PC-9 (cell line): Measurements from ENCODE around the gene SPEM2. TPM values are rescaled to one million over a fixed set of nuclear protein-coding genes. Genes with fewer than 3 reads are reported as not detected.

ENCODE experiments used
- BruUV-seq: library from RNA; stranded (reverse); fragments of 400-500 nt; replicated peaks from 2 replicates; lab custom pipeline; 2021; lab: Mats Ljungman, UMichigan
- CTCF ChIA-PET: fragments of 300-600 bp; sonication (Branson Sonifier 250); formaldehyde crosslinking; loops from one replicate; lab custom pipeline; 2022; ENCODE audit warnings: antibody characterized with exemption; lab: Charles Lee
- POLR2A ChIA-PET: fragments of 300-600 bp; sonication (Branson Sonifier 250); formaldehyde crosslinking; loops from one replicate; lab custom pipeline; 2022; ENCODE audit warnings: antibody characterized with exemption; ENCODE audit not compliant: unreplicated experiment; lab: Charles Lee
- DNase-seq, 2 experiments: peaks; one replicate each; pipeline versions ENCODE4 v3.0.0 to v3.0.0-alpha.2; 2015 to 2022; ENCODE audit warnings: mixed read lengths in 1 of 2
- H2AFZ ChIP-seq: fragments of 200-600 bp; sonication (generic); 2 replicates; pipeline ENCODE4 v1.8.1; 2017; ENCODE audit warnings: antibody characterized with exemption
- H3F3A ChIP-seq: fragments of 200-600 bp; sonication (generic); 2 replicates; pipeline ENCODE4 v1.8.1; 2017; ENCODE audit warnings: antibody characterized with exemption, mild to moderate bottlenecking, low read depth; ENCODE audit not compliant: insufficient read depth
- H3K27ac ChIP-seq: fragments of 200-600 bp; sonication (generic); 2 replicates; pipeline ENCODE4 v1.6.1; 2016; ENCODE audit warnings: mixed run types
- H3K27me3 ChIP-seq: fragments of 200-600 bp; sonication (generic); 2 replicates; pipeline ENCODE4 v1.6.1; 2016; ENCODE audit warnings: low read depth, mixed run types; ENCODE audit not compliant: insufficient read depth
- H3K36me3 ChIP-seq: fragments of 200-600 bp; sonication (generic); 2 replicates; pipeline ENCODE4 v1.6.1; 2016; ENCODE audit warnings: low read depth, mixed run types
- H3K4me1 ChIP-seq: fragments of 200-600 bp; sonication (generic); replicated peaks from 2 replicates; pipeline ENCODE4 v1.6.1; 2016; ENCODE audit warnings: mixed run types; ENCODE audit not compliant: insufficient read depth
- H3K4me2 ChIP-seq: fragments of 200-600 bp; sonication (generic); 2 replicates; pipeline ENCODE4 v1.6.1; 2017; ENCODE audit warnings: mixed run types
- H3K4me3 ChIP-seq: fragments of 200-600 bp; sonication (generic); 2 replicates; pipeline ENCODE4 v1.6.1; 2016; ENCODE audit warnings: mixed run types
- H3K79me2 ChIP-seq: fragments of 200-600 bp; sonication (generic); 2 replicates; pipeline ENCODE4 v1.6.1; 2017; ENCODE audit warnings: low read depth, mixed run types
- H3K9me2 ChIP-seq: fragments of 200-600 bp; sonication (generic); 2 replicates; pipeline ENCODE4 v1.8.1; 2017; ENCODE audit warnings: mild to moderate bottlenecking; ENCODE audit not compliant: insufficient read depth
- H3K9me3 ChIP-seq: fragments of 200-600 bp; sonication (generic); 2 replicates; pipeline ENCODE4 v1.8.1; 2016; ENCODE audit warnings: low read depth; ENCODE audit not compliant: insufficient read depth
- H4K20me1 ChIP-seq: fragments of 200-600 bp; sonication (generic); 2 replicates; pipeline ENCODE4 v1.8.1; 2017; ENCODE audit not compliant: insufficient read depth
- CTCF ChIP-seq: fragments of 200-600 bp; sonication (generic); conservative IDR thresholded peaks from 2 replicates; pipeline ENCODE4 v1.6.1; 2017; ENCODE audit warnings: mixed run types, antibody characterized with exemption, mild to moderate bottlenecking, moderate library complexity
- EZH2 ChIP-seq: fragments of 200-600 bp; sonication (generic); IDR thresholded peaks from 2 replicates; pipeline ENCODE4 v1.8.0; 2017; ENCODE audit warnings: antibody characterized with exemption, low read depth
- intact Hi-C: fragments of 100-400 bp; cut with micrococcal nuclease; formaldehyde crosslinking; loops from one replicate; pipeline ENCODE4 v1.10.0; 2022; ENCODE audit not compliant: unreplicated experiment
- total RNA-seq: library from RNA; stranded (reverse); gene quantifications from 2 replicates; pipeline ENCODE4 v1.2.3, GENCODE V29; 2021

The SPEM2 gene
- total RNA-seq, 1 experiment from 2014 or later, result 0.50 TPM

- Histone ChIP-seq H3K9me2 (no peaks in the 10 kb centered on the region), H4K20me1 (no peaks in the 10 kb centered on the region), H3K4me3 (no peak overlapping the region), H2AFZ (no peak overlapping the region), H3K79me2 (no peaks in the 10 kb centered on the region), H3K27ac (no peak overlapping the region), H3K27me3 (no peaks in the 10 kb centered on the region), H3F3A (no peaks in the 10 kb centered on the region; the same call in 1 of the 2 replicates), H3K9me3 (no peaks in the 10 kb centered on the region), H3K36me3 (no peaks in the 10 kb centered on the region), H3K4me1 (no peaks in the 10 kb centered on the region), H3K4me2 (no peak overlapping the region)
- intact Hi-C loops, result no loop called here
- no peak for DNase-seq
- POLR2A ChIA-PET, result no interaction called here
- CTCF ChIA-PET, result no interaction called here
- no TSS peak for BruUV-seq
- no peak for TF ChIP-seq EZH2
- TF ChIP-seq CTCF, result no peak
Observed at GRCh38 chr17:7416323-7416722, 9.1 kb upstream of the SPEM2 start.

- Histone ChIP-seq H3K4me1 (no peaks in the 10 kb centered on the region), H3K27me3 (no peaks in the 10 kb centered on the region), H3F3A (no peaks in the 10 kb centered on the region; the same call in 1 of the 2 replicates), H3K27ac (no peak overlapping the region), H3K79me2 (no peaks in the 10 kb centered on the region), H3K9me3 (no peaks in the 10 kb centered on the region), H3K4me2 (no peak overlapping the region), H3K9me2 (no peaks in the 10 kb centered on the region), H4K20me1 (no peaks in the 10 kb centered on the region), H3K36me3 (no peaks in the 10 kb centered on the region), H2AFZ (no peak overlapping the region), H3K4me3 (no peak overlapping the region)
- no peak for TF ChIP-seq EZH2
- TF ChIP-seq CTCF, result no peak
- no peak for DNase-seq
- no TSS peak for BruUV-seq
- intact Hi-C loops, result no loop called here
- POLR2A ChIA-PET, result no interaction called here
- CTCF ChIA-PET, result no interaction called here
Observed at GRCh38 chr17:7417056-7417655, 8.3 kb upstream of the SPEM2 start.

- no TSS peak for BruUV-seq
- Histone ChIP-seq H3K27ac (no peak overlapping the region), H3K9me2 (no peaks in the 10 kb centered on the region), H3K27me3 (no peaks in the 10 kb centered on the region), H4K20me1 (no peaks in the 10 kb centered on the region), H2AFZ (no peak overlapping the region), H3K36me3 (no peaks in the 10 kb centered on the region), H3K4me2 (no peak overlapping the region), H3K4me3 (no peak overlapping the region), H3K79me2 (no peaks in the 10 kb centered on the region), H3K4me1 (no peaks in the 10 kb centered on the region), H3K9me3 (no peaks in the 10 kb centered on the region), H3F3A (no peaks in the 10 kb centered on the region; the same call in 1 of the 2 replicates)
- ChIA-PET CTCF (interaction anchor here (0.7 kb wide), 1 partner anchor 23 kb away, joined by 6 read pairs; no protein-coding TSS in a partner anchor), POLR2A (interaction anchor here (0.5 kb wide), 1 partner anchor 15 kb away, joined by 6 read pairs; the partner anchor contains the start of gene TMEM256)
- TF ChIP-seq EZH2, result no peak
- no peak for TF ChIP-seq CTCF
- intact Hi-C loops, result no loop called here
- DNase-seq, result no peak
Observed at GRCh38 chr17:7418472-7419152, 6.8 kb upstream of the SPEM2 start.
